HG03558 (cell line): Measurements from ENCODE around the gene HEYL.

Source experiments
- ATAC-seq: cut with Tn5 transposase; IDR thresholded peaks from one replicate; pipeline ENCODE4 v1.9.1; 2021; ENCODE audit warnings: moderate number of reproducible peaks; ENCODE audit not compliant: unreplicated experiment; ENCODE audit errors: extremely low read depth

HEYL gene

DNA sequence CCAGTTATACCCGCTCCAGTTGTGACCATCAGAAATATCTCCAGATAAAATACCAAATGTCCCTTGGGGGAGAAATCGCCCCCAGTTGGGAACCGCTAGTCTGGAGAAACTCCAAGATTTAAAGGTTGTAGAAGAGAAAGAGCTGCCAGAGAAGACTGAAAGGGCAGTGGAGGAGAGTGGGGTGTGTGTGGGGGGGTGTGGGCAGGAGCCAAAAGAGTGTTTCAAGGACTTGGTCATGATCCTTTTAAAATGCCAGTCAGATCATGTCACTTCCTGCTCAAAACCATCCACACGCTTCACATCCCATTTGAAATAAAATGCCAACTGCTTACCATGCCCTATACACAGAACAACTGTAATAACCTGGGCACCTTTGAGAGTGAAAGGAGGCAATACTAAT, 3.4 kb upstream of the HEYL start:
- ATAC-seq = no peak

DNA sequence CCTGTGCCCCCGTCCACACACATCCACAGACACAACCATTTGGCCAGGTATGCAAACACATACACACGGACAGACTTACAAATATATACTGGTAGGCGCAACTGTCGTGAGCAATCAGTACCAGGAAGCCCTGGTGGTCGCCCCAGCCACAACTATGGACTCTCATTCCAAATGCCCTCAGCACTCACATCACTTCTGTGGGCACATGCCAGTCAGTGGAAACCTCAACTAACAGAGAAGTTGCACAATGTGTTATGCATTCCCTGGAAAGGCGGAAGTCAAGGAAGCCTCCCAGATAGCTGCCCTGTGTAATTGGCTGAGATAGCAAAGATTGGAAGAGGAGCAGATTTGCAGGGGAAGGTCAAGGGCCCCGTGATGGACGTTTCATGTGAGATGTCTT, 1.4 kb upstream of the HEYL start:
- ATAC-seq = no peak

DNA sequence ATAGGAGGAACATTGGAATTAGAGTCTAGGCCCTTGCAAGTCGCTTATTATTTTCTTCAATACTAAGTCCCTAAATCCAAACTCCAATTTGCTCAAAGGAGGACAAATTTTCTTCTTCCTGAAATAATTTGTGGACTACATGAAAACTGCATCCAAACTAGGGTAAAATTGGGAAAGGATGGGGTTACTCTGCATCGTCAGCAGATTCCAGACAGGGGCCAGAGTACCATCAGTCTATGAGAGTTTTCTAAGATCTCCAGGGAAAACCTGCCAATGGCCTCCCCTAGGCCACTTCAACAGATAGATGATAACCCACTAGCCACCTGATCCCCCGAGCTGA, 508 bp downstream of the HEYL start:
- ATAC-seq = no peak

DNA sequence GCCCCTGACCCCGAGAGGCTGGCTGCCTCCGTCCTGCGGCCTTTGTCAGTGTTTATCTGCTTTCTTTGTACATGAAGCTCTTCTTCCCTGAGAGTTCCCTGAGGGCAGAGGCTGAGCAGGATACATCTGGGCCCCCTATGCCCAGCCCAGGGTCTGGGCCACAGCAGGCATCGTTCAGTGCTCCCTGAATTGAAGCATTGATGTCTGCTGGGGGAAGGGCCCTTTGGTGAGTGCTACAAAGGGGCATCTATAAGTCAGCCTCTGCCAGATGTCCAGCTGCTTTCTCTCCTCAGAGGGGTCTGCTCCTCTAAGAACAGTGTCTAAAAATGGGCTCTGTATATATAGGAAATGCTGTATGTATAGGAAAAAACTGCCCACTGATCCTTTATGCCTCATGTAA, 2.1 kb downstream of the HEYL start:
- no peak for ATAC-seq

DNA sequence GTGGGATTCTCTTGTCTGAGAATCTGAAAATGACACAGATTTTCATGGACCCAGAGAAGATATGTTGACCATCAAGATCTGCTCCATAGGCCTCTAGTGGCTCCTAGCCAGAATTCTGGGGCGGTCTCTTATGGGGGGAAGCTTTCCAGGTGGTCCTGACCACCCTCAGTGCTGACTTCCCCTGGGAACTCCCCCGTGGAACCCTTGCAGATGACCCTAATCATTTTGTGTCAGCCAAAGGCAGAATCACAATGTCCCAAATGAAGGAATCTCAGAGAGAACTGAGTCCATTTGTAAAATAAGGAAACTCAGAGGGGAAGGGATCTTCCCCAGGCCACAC, 3.6 kb downstream of the HEYL start:
- ATAC-seq = no peak

DNA sequence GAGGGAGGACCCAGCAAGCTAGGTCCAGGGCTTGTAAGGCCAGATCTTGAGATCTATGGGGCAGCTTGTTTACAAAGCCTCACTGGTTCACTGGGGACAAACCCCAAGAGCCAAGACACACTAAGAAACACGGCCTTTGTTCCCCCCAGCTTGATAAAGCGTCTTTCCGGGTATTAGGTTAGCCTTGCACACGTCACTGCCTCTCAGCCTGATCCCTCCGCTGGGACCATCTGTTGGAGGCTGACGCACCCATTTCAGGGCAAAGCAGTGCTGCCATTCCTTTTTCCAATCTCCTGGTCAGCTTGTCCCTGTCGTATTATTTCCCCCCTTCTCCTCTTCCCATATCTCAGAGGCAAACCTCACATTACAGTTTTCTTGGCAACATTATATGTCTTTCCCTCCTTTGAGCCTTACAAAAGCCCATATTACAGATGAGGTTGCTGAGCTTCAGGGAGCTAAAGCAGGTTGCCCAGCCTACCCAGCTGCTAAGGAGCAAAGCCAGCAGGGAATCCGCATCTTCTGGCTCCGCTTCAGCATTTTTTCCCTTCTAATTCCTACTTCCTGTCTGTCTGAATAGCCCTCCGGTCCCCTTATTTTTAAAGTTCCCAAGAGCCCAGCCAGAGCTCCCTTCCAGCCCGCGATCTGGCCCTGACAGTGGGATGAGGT, 4.1 kb downstream of the HEYL start:
- ATAC-seq = no peak

DNA sequence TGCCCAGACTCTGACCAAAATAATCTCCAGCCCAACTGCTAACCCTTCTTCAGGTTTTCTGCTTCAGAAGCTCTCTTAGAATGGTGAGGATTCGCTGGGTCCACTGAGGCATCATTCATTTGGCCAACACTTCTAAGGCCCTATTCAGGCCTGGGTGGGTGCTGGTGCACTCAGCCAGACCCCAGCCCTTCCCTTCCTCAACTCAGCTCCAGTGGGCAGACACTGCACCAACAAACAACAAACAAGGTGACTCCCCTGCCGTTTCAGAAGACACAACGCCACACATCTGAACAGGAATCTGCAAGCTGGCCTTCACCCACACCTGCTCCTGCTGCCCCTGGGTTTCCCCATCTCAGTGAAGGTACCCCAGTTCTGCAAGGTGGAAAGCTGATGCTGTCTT, 6.0 kb downstream of the HEYL start:
- no peak for ATAC-seq

DNA sequence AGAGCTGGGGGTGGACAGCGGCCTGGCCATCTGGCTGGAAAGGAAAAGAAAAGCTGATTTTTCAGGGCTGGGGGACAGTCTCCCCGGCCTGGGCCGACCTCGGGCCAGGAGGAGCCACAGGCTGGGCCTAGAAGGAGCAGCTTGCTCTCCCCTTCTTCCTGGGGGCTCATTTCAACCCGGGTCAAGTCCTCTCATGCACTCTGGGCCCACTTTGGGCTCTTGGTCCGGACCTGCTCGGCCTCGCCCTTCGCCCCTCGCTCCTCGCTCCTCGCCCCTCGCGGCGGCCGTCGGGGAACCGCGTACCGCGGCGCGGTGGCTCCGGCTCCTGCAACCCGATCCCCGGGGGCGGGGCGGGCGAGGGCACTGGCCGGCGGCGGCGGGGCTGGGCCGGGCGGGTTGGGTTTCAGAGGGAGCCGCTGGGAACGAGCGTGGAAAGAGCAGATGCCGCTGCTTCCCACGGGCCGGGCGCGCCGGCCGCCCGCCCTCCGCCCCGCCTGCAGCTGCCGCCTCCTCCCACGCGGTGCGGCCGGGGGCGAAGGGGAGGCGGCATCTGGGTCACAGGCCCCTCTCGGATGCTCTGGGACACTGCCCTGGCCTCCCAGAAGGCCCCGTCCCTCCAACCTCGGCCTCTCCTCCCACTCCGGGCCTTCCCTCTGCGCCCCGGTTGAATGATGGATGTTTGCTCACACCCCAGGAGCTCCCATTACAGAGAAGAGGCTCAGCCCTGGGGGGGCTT, 6.6 kb downstream of the HEYL start:
- no peak for ATAC-seq

DNA sequence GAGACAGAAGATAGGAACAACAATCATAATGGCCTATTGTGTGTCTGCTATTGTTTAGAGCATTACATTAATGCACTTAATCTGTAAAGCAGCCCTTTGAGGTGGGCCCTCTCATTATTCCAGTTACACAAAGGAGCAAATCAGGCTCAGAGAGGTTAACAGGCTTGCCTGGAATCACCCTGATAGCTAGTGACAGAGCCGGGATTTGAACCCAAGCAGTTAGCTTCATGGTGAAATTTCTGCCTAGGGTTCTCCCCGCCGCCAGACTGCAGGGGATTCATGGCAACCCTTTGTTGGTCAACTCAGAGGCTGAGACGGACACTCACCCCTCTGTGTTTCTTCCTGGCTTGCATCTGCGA, 7.1 kb downstream of the HEYL start:
- ATAC-seq = no peak

DNA sequence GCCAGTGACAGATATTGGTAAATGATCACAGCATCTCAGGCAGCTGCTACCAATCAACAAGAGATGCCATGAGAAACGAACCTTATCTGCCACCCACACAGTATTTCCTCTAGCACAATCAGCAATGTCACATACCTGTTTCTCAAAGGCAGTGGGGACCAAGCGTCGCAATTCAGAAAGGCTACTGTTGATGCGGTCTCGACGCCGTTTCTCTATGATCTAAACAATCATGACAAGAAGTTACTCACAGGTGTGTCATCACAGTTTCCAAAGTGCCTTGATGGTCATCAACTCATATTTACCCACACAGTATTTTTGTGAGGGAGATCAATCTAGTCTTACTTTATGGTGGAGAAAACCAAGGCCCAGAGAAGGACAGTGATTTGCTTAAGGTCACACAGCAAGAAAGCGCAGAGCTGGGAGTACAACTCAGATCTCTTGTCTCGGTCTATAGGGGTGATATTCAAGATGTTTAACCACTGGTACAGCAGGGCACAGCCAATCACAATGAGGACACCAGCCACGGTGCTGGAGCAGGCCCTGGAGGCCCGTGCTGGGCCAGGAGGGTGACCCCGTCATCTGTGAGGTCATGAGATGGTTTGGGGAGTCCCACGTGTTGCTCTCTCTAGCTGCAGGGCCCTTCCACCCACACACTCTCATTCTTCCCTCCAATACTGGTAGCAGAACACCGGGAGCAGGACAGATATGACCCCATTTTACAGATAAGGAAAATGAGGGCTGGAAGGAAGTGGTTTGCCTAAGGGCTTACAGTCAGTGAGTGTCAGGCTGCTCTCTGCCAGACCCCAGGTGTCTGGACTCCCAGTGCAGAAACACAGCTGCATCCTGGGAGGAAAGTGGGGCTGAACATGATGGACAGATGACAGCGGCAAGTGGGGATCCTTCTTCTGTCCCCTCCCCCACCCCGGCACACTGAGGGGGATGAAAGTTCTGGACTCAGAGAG, 7.8 kb downstream of the HEYL start:
- ATAC-seq = no peak

DNA sequence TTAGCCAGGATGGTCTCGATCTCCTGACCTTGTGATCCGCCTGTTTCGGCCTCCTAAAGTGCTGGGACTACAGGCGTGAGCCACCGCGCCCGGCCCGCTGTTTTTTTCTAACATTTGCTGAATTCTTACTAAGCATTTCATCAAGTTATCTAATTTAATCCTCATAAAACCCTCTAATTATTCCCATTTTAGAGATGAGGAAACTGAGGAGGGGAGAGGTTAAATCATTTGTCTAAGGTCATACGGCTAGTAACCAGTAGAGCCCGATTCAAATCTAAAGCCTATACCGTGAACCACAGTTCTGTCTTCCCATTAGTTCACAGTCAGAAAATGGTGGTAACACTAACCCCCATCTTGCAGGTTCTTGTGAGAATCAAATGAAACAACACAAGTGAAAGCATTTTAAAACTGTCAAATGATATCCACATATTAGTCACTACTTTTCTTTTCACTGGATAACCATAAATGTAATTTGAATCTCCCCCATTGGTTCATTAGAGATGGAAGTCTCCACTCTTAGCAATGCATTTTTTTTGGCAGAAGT, 10.6 kb downstream of the HEYL start:
- ATAC-seq = no peak

DNA sequence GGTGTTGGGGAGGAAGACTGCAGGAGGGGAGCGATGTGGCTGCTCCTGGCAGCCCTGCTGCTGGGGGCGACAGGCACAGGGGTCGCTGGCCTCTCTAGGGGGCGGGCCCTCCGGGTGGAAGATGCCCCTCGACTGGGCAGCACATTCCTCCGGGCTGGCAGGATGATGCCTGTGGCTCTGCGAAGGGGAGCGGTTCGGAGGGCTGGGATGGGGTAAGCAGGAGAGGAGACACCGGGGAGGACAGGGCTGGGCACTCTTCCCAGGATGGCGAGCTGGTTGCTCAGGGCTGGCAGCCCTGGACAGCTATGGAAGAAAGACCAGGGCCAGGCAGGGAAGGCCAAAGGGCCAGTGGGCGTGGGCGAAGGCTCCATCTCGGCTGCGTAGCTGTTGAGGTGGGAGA, 12.8 kb downstream of the HEYL start:
- ATAC-seq = no peak

DNA sequence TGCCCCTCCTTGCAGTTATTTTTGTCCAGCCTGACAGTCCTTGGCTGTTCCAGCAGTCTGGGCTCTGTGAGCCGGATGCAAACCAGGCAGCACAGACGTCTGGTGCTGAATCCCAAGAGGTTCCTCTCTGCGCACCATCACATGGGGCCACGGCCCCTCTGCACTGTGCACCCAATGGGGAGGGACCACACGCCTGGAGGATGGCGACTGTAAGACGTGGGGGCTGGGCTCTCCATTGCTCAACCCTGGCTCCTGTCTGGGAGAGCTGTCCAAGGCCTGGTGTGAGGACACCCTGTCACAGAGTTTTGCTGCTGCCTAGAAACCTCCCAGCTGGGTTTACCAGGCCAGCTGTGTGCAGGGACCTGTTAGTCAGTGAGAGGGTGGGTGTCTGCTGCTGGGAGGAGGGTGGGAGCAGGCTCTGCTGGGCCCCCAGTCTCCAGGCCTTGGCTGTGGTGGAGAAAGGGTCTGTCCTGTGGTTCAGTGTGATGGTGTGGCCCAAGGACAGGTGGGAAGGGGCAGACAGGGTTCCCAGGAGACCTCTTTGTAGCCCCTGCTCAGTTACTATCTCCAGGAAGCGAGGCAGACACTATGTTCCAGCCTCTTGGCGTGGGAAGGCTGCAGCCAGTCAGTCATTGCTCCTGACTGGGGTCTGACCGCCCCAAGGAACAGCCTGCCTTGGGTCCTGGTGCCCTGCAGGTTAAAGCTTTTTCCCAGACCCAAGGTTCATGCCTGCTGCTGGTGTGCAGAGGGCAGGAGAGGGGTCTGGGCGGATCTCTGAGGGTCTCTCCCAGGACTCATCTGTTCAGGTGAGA, 13.8 kb downstream of the HEYL start:
- ATAC-seq = no peak

DNA sequence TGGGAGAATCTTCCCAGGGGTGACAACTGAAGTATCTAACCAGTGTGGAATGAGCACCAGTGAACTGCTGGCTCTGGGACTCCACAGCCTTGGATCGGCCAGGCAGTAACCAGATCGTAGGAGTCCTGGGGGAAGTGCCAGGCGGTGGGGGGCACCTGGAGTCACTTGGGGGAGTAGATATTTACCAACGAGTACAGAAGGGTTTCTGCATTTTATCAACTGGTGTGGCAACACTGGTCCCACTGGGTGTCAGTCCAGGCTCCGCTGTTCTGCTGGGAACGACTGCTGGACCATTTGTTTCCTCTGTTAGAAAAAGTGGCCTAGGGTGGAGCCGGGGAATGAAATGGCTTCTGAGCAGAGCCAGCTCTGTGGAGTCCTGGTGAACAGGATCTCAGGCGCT, 14.4 kb downstream of the HEYL start:
- no peak for ATAC-seq

DNA sequence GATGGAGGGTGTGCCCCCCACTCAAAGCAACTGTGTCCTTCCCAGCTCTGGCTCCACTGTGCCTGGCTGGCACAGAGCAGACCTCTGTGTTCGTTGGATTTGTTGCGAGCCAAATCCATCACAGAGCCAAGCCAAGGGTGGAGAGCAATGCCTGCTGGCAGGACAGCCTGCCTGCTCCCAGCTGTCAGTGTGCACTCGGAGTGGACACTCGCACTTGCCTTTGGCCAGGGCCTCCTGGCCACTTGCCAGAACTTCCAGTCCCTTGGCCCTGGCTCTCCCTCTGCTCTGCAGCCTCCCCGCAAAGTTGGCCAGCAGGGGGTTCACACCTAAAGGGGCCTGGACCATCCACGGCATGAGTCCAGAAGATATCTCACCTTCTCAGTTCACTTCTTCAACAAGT, 16.4 kb downstream of the HEYL start:
- ATAC-seq = no peak

DNA sequence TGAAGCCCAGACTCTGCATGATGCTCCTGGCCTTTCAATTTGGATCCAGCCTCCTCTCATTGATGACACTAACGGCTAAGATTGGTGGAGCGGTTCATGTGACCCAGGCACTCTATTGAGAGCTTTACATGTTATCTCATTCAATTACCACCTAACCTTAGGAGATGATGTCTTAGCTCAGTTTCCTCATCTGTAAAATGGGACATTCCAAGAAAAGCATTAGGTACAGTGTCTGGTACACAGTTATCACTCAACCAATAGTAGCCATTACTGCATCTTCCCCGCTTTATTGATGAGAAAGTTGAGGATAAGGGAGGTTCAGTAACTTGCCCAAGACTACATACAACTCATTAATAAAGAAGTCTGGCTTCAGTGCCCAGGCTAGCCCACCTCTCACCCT, 17.0 kb downstream of the HEYL start:
- ATAC-seq = no peak

DNA sequence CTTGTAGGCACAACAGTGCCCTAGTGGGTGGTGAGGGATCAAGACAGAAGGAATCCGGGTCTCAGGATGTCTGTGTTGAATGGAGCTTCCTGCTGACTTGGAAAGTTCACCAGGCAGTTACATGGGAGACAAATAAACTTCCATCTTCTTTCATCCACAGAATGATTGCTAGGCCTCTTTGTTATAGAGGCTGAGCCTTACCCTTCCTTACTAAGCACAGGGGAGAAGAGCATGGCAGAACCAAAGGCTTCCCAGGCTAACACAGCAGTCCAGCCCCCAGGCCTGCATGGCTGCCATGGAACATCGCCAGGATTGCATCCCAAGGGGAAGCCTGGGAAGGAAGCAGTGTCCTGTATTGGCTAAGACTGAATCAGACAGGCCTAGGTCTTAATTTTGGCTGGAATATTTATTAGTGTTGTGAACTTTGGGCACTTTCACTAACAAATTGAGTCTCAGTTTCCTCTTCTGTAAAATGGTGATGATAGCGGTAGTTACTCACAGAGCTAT, 18.7 kb downstream of the HEYL start:
- ATAC-seq = no peak

DNA sequence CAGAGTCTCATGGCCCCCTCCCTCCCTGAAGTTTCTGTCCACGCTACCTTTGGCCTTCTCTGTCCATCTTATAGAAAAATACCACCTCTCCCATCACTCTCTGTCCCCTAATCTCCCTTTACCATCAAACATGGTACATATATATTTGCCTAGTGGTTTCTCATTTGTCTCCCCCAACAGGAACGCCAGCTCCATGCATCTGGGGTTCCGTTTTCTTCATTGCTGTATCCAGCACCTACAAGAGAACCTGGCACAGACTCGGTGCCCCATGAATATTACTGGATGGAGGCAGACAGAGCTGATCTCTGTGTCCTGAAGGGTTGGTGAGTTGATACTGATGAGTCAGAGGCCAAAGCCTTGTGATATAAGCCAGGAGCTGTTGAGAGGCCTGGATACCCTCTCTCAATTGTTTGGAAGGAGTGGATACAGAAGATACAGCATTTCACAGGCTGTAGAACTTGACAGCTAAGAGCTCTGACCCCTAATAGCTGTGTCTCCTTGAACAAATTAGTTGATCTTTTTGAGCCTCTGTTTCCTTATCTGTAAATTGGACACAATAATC, 21.9 kb downstream of the HEYL start:
- ATAC-seq = no peak

DNA sequence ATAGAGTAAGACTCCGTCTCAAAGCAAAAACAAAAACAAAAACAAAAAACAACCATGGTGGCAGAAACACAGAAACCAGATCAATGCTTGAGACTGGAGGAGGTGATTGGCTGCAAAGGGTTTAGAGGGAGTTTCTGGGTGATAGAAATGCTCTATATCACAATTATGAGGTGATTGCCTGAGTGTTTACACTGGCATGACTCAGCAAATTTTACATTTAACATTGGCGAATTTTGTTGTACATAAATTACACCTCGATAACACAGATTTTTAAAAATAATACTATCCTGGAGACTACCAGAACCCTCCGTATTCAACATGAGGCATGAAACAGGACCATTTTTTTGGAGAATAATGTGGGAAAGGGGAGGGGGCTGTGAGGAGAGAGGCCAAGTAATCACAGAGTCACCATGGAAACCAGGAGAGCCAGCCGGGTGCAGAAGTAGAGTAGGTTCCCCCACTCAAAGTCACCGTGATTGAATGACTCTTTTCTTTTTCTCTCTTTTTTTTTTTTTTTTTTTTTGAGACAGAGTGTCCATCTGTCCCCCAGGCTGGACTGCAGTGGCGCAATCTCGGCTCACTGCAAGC, 24.3 kb downstream of the HEYL start:
- no peak for ATAC-seq
